Endothelial cell of umbilical vein (primary cell): ENCODE measurements around the gene ZFP36.

Source experiments
- EZH2 ChIP-seq: IDR thresholded peaks from 2 replicates; pipeline ENCODE4 v1.6.1; 2012; ENCODE audit warnings: borderline replicate concordance, low read depth, mild to moderate bottlenecking, moderate library complexity, low read length, inconsistent platforms; ENCODE audit not compliant: severe bottlenecking
- JUN ChIP-seq: IDR thresholded peaks from 2 replicates; pipeline ENCODE4 v1.6.1; 2011; ENCODE audit warnings: borderline replicate concordance, low read depth; ENCODE audit not compliant: insufficient read length, insufficient read depth
- TF ChIP-seq, protein P1 (sequence below), 2 donors: IDR thresholded peaks; 1 replicate in 1 of 2; 2 replicates in 1 of 2; pipeline ENCODE4 v1.5.1; 2011; ENCODE audit warnings: low read length in 2 of 2, mild to moderate bottlenecking in 2 of 2, moderate library complexity in 2 of 2, control low read depth in 1 of 2, inconsistent platforms in 1 of 2, low read depth in 1 of 2; ENCODE audit not compliant: insufficient read depth in 1 of 2; ENCODE audit errors: extremely low read depth in 1 of 2

DNA sequence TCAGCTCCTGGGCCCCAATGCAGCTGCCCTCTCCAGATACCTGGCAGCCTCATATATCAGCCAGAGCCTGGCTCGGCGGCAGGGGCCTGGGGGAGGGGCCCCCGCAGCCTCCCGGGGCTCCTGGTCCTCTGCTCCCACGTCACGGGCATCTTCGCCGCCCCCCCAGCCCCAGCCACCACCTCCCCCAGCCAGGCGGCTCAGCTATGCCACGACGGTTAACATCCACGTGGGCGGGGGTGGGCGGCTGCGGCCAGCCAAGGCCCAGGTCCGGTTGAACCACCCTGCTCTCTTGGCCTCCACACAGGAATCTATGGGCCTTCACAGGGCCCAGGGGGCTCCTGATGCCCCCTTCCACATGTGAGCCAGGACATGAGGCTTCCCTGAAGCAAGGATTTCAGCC is 18.3 kb downstream of the ZFP36 start:
- TF ChIP-seq EZH2 (no peak), JUN (no peak)
- TF ChIP-seq, protein P1, sequence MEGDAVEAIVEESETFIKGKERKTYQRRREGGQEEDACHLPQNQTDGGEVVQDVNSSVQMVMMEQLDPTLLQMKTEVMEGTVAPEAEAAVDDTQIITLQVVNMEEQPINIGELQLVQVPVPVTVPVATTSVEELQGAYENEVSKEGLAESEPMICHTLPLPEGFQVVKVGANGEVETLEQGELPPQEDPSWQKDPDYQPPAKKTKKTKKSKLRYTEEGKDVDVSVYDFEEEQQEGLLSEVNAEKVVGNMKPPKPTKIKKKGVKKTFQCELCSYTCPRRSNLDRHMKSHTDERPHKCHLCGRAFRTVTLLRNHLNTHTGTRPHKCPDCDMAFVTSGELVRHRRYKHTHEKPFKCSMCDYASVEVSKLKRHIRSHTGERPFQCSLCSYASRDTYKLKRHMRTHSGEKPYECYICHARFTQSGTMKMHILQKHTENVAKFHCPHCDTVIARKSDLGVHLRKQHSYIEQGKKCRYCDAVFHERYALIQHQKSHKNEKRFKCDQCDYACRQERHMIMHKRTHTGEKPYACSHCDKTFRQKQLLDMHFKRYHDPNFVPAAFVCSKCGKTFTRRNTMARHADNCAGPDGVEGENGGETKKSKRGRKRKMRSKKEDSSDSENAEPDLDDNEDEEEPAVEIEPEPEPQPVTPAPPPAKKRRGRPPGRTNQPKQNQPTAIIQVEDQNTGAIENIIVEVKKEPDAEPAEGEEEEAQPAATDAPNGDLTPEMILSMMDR (IDR thresholded peaks at IDR 0.05; ENCODE audit: extremely low read depth in 1 of 2, insufficient read depth in 1 of 2, low read depth in 1 of 2, low read length in 2 of 2) = no peak
